ENCODE data around the gene AFP.

DNA sequence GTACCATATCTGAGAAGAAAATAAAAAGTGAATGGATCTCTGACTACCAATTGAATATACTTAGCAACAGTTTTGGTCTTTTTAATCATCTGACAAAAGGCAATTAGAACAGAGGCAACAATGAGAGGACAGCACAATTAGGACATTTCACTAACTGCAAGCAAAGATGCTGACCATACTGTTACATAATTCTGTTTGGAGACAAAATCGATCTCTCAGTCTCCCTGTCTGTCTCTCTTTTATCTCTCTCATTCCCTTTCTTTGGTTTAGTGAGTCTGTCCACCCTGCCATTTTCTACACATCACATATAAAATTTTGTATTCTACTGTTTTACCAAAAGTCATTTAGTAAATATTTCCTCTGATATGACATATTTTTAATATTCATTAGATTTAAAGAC is 43.3 kb downstream of the AFP start:
- TF ChIP-seq, protein P1, sequence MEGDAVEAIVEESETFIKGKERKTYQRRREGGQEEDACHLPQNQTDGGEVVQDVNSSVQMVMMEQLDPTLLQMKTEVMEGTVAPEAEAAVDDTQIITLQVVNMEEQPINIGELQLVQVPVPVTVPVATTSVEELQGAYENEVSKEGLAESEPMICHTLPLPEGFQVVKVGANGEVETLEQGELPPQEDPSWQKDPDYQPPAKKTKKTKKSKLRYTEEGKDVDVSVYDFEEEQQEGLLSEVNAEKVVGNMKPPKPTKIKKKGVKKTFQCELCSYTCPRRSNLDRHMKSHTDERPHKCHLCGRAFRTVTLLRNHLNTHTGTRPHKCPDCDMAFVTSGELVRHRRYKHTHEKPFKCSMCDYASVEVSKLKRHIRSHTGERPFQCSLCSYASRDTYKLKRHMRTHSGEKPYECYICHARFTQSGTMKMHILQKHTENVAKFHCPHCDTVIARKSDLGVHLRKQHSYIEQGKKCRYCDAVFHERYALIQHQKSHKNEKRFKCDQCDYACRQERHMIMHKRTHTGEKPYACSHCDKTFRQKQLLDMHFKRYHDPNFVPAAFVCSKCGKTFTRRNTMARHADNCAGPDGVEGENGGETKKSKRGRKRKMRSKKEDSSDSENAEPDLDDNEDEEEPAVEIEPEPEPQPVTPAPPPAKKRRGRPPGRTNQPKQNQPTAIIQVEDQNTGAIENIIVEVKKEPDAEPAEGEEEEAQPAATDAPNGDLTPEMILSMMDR (IDR thresholded peaks at IDR 0.05; ENCODE audit: insufficient read depth, low read length, poor library complexity, severe bottlenecking), result no peak
- TF ChIP-seq EZH2phosphoT487 (conservative IDR thresholded peaks at IDR 0.05; ENCODE audit: low read length), result no peak
